Activated naive CD4-positive, alpha-beta T cell treated with anti-CD3 and anti-CD28 coated beads, Interleukin-2, amount 50 U/mL, for 24 hours (primary cell): ENCODE measurements around the gene LRRC8A.
"Not testable (repeated sequence)": the region's sequence is repeated elsewhere in the genome, so short reads cannot be mapped to it uniquely, and the experiment has no call there.

Experiments
- H3K27ac Mint-ChIP-seq: one replicate; pipeline ENCODE4 v1.8.0; 2021; ENCODE audit warnings: mild to moderate bottlenecking, mixed read lengths
- H3K27me3 Mint-ChIP-seq: one replicate; pipeline ENCODE4 v1.8.0; 2021; ENCODE audit warnings: mixed read lengths
- H3K36me3 Mint-ChIP-seq: one replicate; pipeline ENCODE4 v1.8.0; 2021; ENCODE audit warnings: mixed read lengths
- H3K4me1 Mint-ChIP-seq: one replicate; pipeline ENCODE4 v1.8.0; 2021; ENCODE audit warnings: mixed read lengths
- H3K4me3 Mint-ChIP-seq: one replicate; pipeline ENCODE4 v1.8.0; 2021; ENCODE audit warnings: mild to moderate bottlenecking, mixed read lengths
- H3K9me3 Mint-ChIP-seq: one replicate; pipeline ENCODE4 v1.8.0; 2021; ENCODE audit warnings: mixed read lengths

LRRC8A gene

GRCh38 chr9:128881884-128882676 lies at the start of gene LRRC8A, which contains the start of gene KYAT1:
TSS of gene LRRC8A (plus strand) at chr9:128882133. CDS start at chr9:128907165, 25,032 bp downstream.
TSS of gene KYAT1 (minus strand) at chr9:128881950. CDS start at chr9:128845405, 36,545 bp downstream.
- no peaks in the 10 kb centered on the region for H3K27me3 Mint-ChIP-seq
- no peaks in the 10 kb centered on the region for H3K9me3 Mint-ChIP-seq
- H3K27ac Mint-ChIP-seq = peak within 1 kb of the TSS; percentile 99
- peak within 1 kb of the TSS; percentile 97 for H3K4me3 Mint-ChIP-seq
- H3K4me1 Mint-ChIP-seq = peaks cover 57% of the 10 kb centered on the region
- peaks cover 3% of the 10 kb centered on the region for H3K36me3 Mint-ChIP-seq

GRCh38 chr9:128833696-128834095 lies 48.2 kb upstream of the LRRC8A start:
- Mint-ChIP-seq H3K4me1 (peaks cover 8% of the 10 kb centered on the region), H3K9me3 (no peaks in the 10 kb centered on the region), H3K27ac (no peak overlapping the region), H3K4me3 (no peak overlapping the region), H3K27me3 (no peaks in the 10 kb centered on the region), H3K36me3 (peaks cover 5% of the 10 kb centered on the region)

GRCh38 chr9:128835246-128836210 lies 46.4 kb upstream of the LRRC8A start:
- peaks cover 1% of the 10 kb centered on the region for H3K36me3 Mint-ChIP-seq
- H3K4me1 Mint-ChIP-seq = no peaks in the 10 kb centered on the region
- H3K9me3 Mint-ChIP-seq = no peaks in the 10 kb centered on the region
- H3K4me3 Mint-ChIP-seq = no peak overlapping the region
- H3K27me3 Mint-ChIP-seq = no peaks in the 10 kb centered on the region
- no peak overlapping the region for H3K27ac Mint-ChIP-seq

- no peak overlapping the region for H3K27ac Mint-ChIP-seq
- H3K9me3 Mint-ChIP-seq = no peaks in the 10 kb centered on the region
- no peaks in the 10 kb centered on the region for H3K27me3 Mint-ChIP-seq
- H3K36me3 Mint-ChIP-seq = peaks cover 1% of the 10 kb centered on the region
- no peaks in the 10 kb centered on the region for H3K4me1 Mint-ChIP-seq
- no peak overlapping the region for H3K4me3 Mint-ChIP-seq
These were observed 45.3 kb upstream of the LRRC8A start for GRCh38 chr9:128836509-128837145.

- no peak overlapping the region for H3K27ac Mint-ChIP-seq
- no peaks in the 10 kb centered on the region for H3K4me1 Mint-ChIP-seq
- H3K27me3 Mint-ChIP-seq = no peaks in the 10 kb centered on the region
- peaks cover 4% of the 10 kb centered on the region for H3K36me3 Mint-ChIP-seq
- H3K4me3 Mint-ChIP-seq = no peak overlapping the region
- H3K9me3 Mint-ChIP-seq = no peaks in the 10 kb centered on the region
These were observed 43.6 kb upstream of the LRRC8A start for GRCh38 chr9:128838338-128838737.

- Mint-ChIP-seq H3K9me3 (no peaks in the 10 kb centered on the region), H3K27ac (no peak overlapping the region), H3K4me1 (no peaks in the 10 kb centered on the region), H3K4me3 (no peak overlapping the region), H3K27me3 (no peaks in the 10 kb centered on the region), H3K36me3 (peaks cover 4% of the 10 kb centered on the region)
These were observed 41.4 kb upstream of the LRRC8A start for GRCh38 chr9:128840524-128840923.

- H3K9me3 Mint-ChIP-seq = no peaks in the 10 kb centered on the region
These were observed 40.0 kb upstream of the LRRC8A start for GRCh38 chr9:128841694-128842492.

GRCh38 chr9:128843171-128843570 lies 38.8 kb upstream of the LRRC8A start:
- not testable (repeated sequence) for H3K27me3 Mint-ChIP-seq, H3K9me3 Mint-ChIP-seq

More at GRCh38 chr9:128841694-128842492, 40.0 kb upstream of the LRRC8A start:
- peaks cover 4% of the 10 kb centered on the region for H3K36me3 Mint-ChIP-seq
- no peaks in the 10 kb centered on the region for H3K4me1 Mint-ChIP-seq
- no peak overlapping the region for H3K27ac Mint-ChIP-seq
- no peak overlapping the region for H3K4me3 Mint-ChIP-seq
- no peaks in the 10 kb centered on the region for H3K27me3 Mint-ChIP-seq

GRCh38 chr9:128845186-128845931 lies 36.6 kb upstream of the LRRC8A start:
- Mint-ChIP-seq H3K27ac (no peak overlapping the region), H3K4me1 (peaks cover 4% of the 10 kb centered on the region), H3K4me3 (no peak overlapping the region), H3K27me3 (no peaks in the 10 kb centered on the region), H3K36me3 (peaks cover 5% of the 10 kb centered on the region), H3K9me3 (no peaks in the 10 kb centered on the region)

More at GRCh38 chr9:128843171-128843570, 38.8 kb upstream of the LRRC8A start:
- not testable (repeated sequence) for H3K4me1 Mint-ChIP-seq, H3K36me3 Mint-ChIP-seq, H3K4me3 Mint-ChIP-seq, H3K27ac Mint-ChIP-seq

GRCh38 chr9:128846680-128847030 lies 35.3 kb upstream of the LRRC8A start:
- Mint-ChIP-seq H3K9me3 (peaks cover 7% of the 10 kb centered on the region), H3K27me3 (no peaks in the 10 kb centered on the region), H3K4me1 (peaks cover 4% of the 10 kb centered on the region), H3K27ac (no peak overlapping the region), H3K4me3 (no peak overlapping the region), H3K36me3 (peaks cover 17% of the 10 kb centered on the region)

- Mint-ChIP-seq H3K4me3 (no peak overlapping the region), H3K27me3 (no peaks in the 10 kb centered on the region), H3K9me3 (peaks cover 7% of the 10 kb centered on the region)
These were observed 34.1 kb upstream of the LRRC8A start for GRCh38 chr9:128847803-128848202.

GRCh38 chr9:128851024-128851423 lies 30.9 kb upstream of the LRRC8A start:
- H3K4me1 Mint-ChIP-seq, H3K27ac Mint-ChIP-seq, H3K27me3 Mint-ChIP-seq, H3K4me3 Mint-ChIP-seq, H3K9me3 Mint-ChIP-seq: not testable (repeated sequence)
- H3K36me3 Mint-ChIP-seq = peaks cover 15% of the 10 kb centered on the region

More at GRCh38 chr9:128847803-128848202, 34.1 kb upstream of the LRRC8A start:
- H3K27ac Mint-ChIP-seq = no peak overlapping the region
- H3K4me1 Mint-ChIP-seq = peaks cover 4% of the 10 kb centered on the region
- H3K36me3 Mint-ChIP-seq = peaks cover 15% of the 10 kb centered on the region

GRCh38 chr9:128851779-128852600 lies 29.9 kb upstream of the LRRC8A start:
- not testable (repeated sequence) for H3K27me3 Mint-ChIP-seq, H3K4me1 Mint-ChIP-seq, H3K4me3 Mint-ChIP-seq, H3K9me3 Mint-ChIP-seq, H3K27ac Mint-ChIP-seq
- H3K36me3 Mint-ChIP-seq = peaks cover 15% of the 10 kb centered on the region

GRCh38 chr9:128852646-128853045 lies 29.3 kb upstream of the LRRC8A start:
- H3K27me3 Mint-ChIP-seq, H3K4me3 Mint-ChIP-seq, H3K27ac Mint-ChIP-seq, H3K9me3 Mint-ChIP-seq, H3K4me1 Mint-ChIP-seq: not testable (repeated sequence)
- H3K36me3 Mint-ChIP-seq = peaks cover 14% of the 10 kb centered on the region
